Measurements from ENCODE around the gene TCEAL1.
"Not testable (repeated sequence)": the region's sequence is repeated elsewhere in the genome, so short reads cannot be mapped to it uniquely, and the experiment has no call there.

The TCEAL1 gene

DNA sequence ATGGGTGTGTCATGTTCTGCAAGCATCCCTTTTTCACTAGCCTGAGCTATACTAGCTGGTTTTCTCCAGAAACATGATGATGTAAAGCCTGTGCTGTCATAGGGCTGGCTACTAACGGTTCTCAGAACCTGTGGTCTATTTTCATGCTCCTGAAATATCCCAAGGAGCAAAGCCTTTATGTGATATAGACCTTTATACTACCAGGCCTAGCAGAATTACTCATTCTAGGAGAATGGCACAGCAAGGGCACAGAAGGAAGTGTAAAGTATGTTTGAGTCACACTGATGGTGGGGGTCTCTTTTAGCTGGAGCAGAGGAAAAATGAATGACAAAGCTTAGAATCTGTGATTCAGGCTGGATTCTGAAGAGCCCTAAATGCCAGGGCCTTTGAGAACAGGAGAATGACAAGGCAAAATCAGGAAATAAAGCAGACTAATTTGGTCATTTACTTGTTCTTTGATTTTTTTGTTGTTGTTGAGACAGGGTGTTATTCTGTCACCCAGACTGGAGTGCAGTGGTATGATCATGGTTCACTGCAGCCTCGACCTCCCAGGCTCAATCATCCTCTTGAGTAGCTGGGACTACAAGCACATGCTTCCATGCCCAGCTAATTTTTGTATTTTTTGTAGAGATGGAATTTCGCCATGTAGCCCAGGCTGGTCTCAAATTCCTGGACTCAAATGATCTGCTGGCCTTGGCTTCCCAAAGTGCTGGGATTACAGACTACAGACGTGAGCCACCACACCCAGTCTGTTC lies 11.8 kb downstream of the TCEAL1 start:
- Histone ChIP-seq H3K4me1 (ENCODE audit: control insufficient read depth, insufficient read depth, low read length) (no peaks in the 10 kb centered on the region), H3K27me3 (ENCODE audit: control insufficient read depth, insufficient read depth, low read length) (no peaks in the 10 kb centered on the region), H3K9ac (ENCODE audit: low read length) (no peak overlapping the region), H3K36me3 (ENCODE audit: control insufficient read depth, insufficient read depth, low read length) (no peaks in the 10 kb centered on the region), H3K4me3 (ENCODE audit: low read length) (no peak overlapping the region), H3K27ac (ENCODE audit: low read depth, low read length) (no peak overlapping the region)

DNA sequence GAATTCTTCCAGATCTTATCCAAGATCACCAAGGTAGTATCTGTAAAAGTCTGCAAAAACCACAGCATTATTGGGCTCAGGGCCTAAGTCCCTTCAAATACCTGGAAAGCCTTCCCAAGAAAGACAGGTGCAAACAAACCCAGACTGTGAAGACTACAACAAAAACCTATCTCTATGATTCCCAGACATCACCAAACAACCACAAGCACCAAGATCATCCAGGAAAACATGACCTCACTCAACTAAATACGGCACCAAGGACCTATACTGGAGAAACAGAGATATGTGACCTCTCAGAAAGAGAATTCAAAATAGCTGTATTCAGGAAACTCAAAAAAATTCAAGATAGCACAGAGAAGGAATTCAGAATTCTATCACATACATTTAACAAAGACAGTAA lies 15.3 kb downstream of the TCEAL1 start:
- no peak overlapping the region for H3K27ac ChIP-seq (ENCODE audit: low read depth, low read length)
- no peak overlapping the region for H3K4me3 ChIP-seq (ENCODE audit: low read length)
- H3K36me3 ChIP-seq (ENCODE audit: control insufficient read depth, insufficient read depth, low read length) = no peaks in the 10 kb centered on the region
- no peaks in the 10 kb centered on the region for H3K27me3 ChIP-seq (ENCODE audit: control insufficient read depth, insufficient read depth, low read length)
- no peaks in the 10 kb centered on the region for H3K4me1 ChIP-seq (ENCODE audit: control insufficient read depth, insufficient read depth, low read length)
- no peak overlapping the region for H3K9ac ChIP-seq (ENCODE audit: low read length)

DNA sequence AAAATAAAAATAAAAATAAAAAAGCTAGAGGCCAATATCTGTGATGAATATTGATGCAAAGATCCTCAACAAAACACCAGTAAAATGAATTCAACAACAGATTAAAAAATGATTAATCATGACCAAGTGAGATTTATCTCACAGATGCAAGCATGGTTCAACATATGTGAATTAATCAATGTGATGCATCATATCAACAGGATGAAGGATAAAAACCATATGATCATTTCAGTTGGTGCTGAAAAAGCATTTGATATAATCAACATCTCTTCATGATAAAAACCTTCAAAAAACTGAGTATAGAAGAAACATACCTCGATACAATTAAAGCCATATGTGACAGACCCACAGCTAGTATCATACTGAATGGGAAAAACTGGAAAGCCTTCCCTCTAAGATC lies 18.9 kb downstream of the TCEAL1 start:
- Histone ChIP-seq H3K4me3 (ENCODE audit: low read length) (no peak overlapping the region), H3K9ac (ENCODE audit: low read length) (no peak overlapping the region), H3K27me3 (ENCODE audit: control insufficient read depth, insufficient read depth, low read length) (no peaks in the 10 kb centered on the region), H3K36me3 (ENCODE audit: control insufficient read depth, insufficient read depth, low read length) (no peaks in the 10 kb centered on the region), H3K4me1 (ENCODE audit: control insufficient read depth, insufficient read depth, low read length) (no peaks in the 10 kb centered on the region), H3K27ac (ENCODE audit: low read depth, low read length) (no peak overlapping the region)

DNA sequence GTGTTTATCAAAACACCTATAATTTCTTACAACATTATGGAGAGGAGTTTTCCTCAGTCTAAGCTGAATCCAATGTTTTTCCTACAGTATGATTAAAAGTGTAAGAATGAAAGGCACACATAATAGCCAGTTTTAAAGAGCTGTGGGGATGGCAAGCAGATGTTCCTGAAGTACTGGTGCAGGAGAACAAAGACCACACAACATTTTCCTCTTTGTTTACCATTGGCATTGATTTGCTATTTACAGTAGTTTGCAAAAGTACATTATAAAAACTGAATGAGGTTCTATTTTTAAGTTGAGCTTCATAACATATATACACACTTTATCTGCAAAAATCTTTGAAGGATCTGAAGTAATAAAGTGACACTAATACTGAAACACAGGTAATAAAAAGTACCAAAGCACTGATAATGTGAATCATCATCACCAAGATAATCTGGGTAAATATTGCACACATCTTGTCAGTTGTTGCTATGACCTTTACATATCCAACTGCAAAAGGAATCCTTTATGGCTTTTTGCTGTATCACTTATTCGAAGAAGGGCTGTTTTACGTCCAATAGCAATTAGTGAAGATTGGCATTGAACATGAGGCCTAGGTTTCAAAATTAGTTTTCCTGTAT lies 22.5 kb downstream of the TCEAL1 start:
- H3K36me3 ChIP-seq (ENCODE audit: control insufficient read depth, insufficient read depth, low read length) = no peaks in the 10 kb centered on the region
- H3K4me1 ChIP-seq (ENCODE audit: control insufficient read depth, insufficient read depth, low read length) = no peaks in the 10 kb centered on the region
- H3K4me3 ChIP-seq (ENCODE audit: low read length) = no peak overlapping the region

DNA sequence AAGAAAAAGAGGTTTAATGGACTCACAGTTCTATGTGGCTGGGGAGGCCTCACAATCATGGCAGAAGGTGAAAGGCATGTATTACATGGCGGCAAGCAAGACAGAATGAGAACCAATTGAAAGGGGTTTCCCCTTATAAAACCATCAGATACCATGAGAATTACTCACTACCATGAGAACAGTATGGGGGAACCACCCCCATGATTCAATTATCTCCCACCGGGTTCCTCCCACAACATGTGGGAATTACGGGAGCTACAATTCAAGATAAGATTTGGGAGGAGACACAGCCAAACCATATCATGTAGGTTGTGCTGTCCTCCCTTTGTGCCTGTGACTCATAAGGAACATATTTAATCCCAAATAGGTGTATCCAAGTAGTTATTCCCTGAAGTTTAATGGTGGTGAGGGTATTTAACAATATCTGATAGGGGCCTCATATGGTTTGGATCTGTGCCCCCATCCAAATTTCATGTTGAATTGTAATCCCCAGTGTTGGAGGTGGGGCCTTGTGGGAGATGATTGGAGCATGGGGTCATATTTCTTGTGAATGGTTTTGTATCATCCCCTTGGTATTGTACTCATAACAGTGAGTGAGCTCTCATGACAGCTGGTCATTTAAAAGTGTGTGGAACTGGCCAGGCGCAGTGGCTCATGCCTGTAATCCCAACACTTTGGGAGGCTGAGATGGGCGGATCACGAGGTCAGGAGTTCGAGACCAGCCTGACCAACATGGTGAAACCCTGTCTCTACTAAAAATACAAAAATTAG lies 26.6 kb downstream of the TCEAL1 start:
- not testable (repeated sequence) for H3K9ac ChIP-seq (ENCODE audit: low read length); H3K27ac ChIP-seq (ENCODE audit: low read depth, low read length); H3K4me3 ChIP-seq (ENCODE audit: low read length); H3K4me1 ChIP-seq (ENCODE audit: control insufficient read depth, insufficient read depth, low read length); H3K36me3 ChIP-seq (ENCODE audit: control insufficient read depth, insufficient read depth, low read length); H3K27me3 ChIP-seq (ENCODE audit: control insufficient read depth, insufficient read depth, low read length)

More for the DNA sequence above, 22.5 kb downstream of the TCEAL1 start:
- no peak overlapping the region for H3K9ac ChIP-seq (ENCODE audit: low read length)
- H3K27me3 ChIP-seq (ENCODE audit: control insufficient read depth, insufficient read depth, low read length) = no peaks in the 10 kb centered on the region
- H3K27ac ChIP-seq (ENCODE audit: low read depth, low read length) = no peak overlapping the region

DNA sequence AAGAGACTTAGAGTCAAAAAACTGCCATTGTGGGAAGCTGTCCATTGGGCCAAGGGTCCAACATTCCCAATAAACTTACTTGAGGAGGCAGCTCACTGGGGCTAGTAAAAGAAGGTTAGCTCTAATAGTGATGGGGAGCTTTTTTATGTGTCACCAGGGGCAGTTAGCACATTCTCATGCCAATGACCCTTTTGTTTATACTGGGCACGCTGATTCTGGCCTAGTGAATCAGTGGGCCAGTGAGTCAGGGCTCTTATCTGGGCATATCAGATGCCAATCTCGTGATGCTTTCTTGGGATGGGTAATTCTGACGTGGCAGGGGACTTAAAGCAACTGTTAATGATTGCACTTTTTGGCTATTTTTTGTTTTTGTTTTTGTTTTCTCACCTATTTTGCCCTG lies 27.8 kb downstream of the TCEAL1 start:
- Histone ChIP-seq H3K27me3 (ENCODE audit: control insufficient read depth, insufficient read depth, low read length) (no peaks in the 10 kb centered on the region), H3K27ac (ENCODE audit: low read depth, low read length) (no peak overlapping the region), H3K36me3 (ENCODE audit: control insufficient read depth, insufficient read depth, low read length) (no peaks in the 10 kb centered on the region), H3K9ac (ENCODE audit: low read length) (no peak overlapping the region), H3K4me1 (ENCODE audit: control insufficient read depth, insufficient read depth, low read length) (no peaks in the 10 kb centered on the region), H3K4me3 (ENCODE audit: low read length) (no peak overlapping the region)

DNA sequence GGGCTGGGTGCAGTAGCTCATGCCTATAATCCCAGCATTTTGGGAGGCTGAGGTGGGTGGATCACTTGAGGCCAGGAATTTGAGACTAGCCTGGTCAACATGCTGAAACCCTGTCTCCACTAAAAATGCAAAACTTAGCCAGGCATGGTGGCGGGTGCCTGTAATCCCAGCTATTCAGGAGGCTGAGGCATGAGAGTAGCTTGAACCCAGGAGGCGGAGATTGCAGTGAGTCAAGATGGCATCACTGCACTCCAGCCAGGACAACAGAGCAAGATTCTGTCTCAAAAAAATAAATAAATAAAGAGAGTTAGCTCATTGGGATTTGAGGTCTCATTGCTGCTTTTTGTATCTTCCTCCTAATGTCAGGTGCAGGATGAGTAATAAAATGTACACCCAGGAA lies 28.3 kb downstream of the TCEAL1 start:
- not testable (repeated sequence) for H3K27me3 ChIP-seq (ENCODE audit: control insufficient read depth, insufficient read depth, low read length)

DNA sequence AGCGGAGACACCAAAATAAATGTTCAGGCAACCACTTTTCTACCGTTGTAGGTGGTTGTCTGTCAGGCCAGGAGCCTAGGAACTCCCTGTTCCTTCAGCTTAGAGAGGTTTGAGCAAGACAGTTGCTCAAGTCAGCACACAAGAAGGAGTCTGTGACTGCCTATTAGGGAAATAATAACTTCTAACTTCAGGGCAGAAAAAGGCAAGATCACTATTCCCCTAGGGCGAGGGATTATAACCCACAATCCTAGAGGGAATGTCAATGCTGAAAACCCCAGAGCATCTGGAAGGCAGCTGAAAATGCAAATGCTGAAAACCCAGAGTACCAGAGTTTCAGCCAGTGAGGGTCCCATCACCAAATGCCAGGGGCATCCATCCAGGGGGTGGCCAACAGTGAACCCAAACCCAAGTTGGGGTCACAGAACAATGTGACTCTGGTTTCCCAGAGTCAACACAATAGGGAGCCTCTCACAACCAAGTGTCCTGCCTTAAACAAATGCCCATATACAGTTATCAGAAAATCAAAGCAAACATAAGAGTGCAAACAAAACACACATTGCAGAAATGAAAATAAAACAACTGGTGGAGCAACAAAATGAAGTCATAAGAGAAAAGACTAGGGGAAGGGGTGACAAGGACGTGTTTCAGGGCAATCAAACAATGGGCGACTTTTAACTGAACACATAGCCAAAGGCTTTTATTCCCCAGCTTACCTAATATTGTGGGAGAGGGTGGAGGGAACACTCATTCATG lies 30.1 kb downstream of the TCEAL1 start:
- Histone ChIP-seq H3K9ac (ENCODE audit: low read length) (no peak overlapping the region), H3K4me3 (ENCODE audit: low read length) (no peak overlapping the region), H3K27me3 (ENCODE audit: control insufficient read depth, insufficient read depth, low read length) (no peaks in the 10 kb centered on the region), H3K36me3 (ENCODE audit: control insufficient read depth, insufficient read depth, low read length) (no peaks in the 10 kb centered on the region), H3K4me1 (ENCODE audit: control insufficient read depth, insufficient read depth, low read length) (no peaks in the 10 kb centered on the region), H3K27ac (ENCODE audit: low read depth, low read length) (no peak overlapping the region)

More for the DNA sequence above, 28.3 kb downstream of the TCEAL1 start:
- H3K4me3 ChIP-seq (ENCODE audit: low read length); H3K27ac ChIP-seq (ENCODE audit: low read depth, low read length); H3K9ac ChIP-seq (ENCODE audit: low read length); H3K4me1 ChIP-seq (ENCODE audit: control insufficient read depth, insufficient read depth, low read length); H3K36me3 ChIP-seq (ENCODE audit: control insufficient read depth, insufficient read depth, low read length): not testable (repeated sequence)

DNA sequence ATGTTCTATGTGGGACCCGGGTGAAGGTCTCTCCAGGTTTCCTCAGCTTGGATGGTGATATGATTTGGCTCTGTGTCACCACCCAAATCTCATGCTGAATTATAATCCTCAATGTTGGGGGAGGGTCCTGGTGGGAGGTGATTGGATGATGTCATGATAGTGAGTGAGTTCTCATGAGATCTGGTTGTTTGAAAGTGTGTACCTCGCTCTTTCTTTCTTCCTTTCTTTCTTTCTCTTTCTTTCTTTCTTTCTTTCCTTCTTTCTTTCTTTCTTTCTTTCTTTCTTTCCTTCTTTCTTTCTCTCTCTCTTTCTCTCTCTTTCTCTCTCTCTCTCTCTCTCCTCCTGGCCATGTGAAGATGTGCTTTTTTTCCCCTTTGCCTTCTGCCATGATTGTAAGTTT lies 30.7 kb downstream of the TCEAL1 start:
- not testable (repeated sequence) for H3K36me3 ChIP-seq (ENCODE audit: control insufficient read depth, insufficient read depth, low read length); H3K9ac ChIP-seq (ENCODE audit: low read length); H3K4me3 ChIP-seq (ENCODE audit: low read length); H3K27me3 ChIP-seq (ENCODE audit: control insufficient read depth, insufficient read depth, low read length); H3K27ac ChIP-seq (ENCODE audit: low read depth, low read length); H3K4me1 ChIP-seq (ENCODE audit: control insufficient read depth, insufficient read depth, low read length)

DNA sequence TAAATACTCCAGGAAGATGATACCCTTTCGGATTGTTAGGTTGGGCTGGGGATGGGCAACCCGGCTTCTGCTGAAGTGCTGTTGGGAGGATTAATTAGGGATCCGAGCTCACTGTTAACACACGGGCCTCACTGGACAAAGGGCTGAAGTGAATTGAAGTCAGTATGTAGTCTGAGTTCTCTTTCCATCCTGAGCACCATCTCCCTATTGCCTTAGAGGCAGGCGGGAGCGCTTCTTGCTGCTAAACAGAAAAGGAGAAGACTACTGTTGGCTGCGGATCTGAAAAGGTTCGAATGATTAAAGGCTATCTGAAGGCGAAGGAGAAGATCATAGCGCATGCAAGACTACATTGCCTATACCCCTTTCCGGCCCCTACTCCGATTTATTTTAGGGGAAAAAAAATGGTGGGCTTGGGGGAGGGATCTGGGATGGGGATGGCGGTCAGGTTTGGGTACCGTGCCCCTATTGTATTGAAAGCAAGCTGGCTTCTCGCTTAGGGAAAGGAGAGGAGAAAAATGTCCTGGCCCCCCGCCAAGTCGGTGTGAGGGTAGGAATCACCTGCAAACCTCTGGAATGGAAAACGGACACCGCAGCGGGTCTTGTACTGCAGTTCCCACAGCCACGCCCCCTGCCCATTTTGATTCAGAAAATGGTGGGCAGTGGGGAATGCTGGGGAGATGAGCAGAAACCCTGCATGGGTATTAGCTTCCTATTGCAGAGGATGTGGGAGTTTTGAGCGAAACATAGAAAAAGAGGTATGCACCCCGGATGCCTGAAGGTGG lies 35.4 kb downstream of the TCEAL1 start:
- Histone ChIP-seq H3K4me3 (ENCODE audit: low read length) (no peak overlapping the region), H3K4me1 (ENCODE audit: control insufficient read depth, insufficient read depth, low read length) (no peaks in the 10 kb centered on the region), H3K27ac (ENCODE audit: low read depth, low read length) (no peak overlapping the region), H3K36me3 (ENCODE audit: control insufficient read depth, insufficient read depth, low read length) (no peaks in the 10 kb centered on the region), H3K9ac (ENCODE audit: low read length) (no peak overlapping the region), H3K27me3 (ENCODE audit: control insufficient read depth, insufficient read depth, low read length) (no peaks in the 10 kb centered on the region)

DNA sequence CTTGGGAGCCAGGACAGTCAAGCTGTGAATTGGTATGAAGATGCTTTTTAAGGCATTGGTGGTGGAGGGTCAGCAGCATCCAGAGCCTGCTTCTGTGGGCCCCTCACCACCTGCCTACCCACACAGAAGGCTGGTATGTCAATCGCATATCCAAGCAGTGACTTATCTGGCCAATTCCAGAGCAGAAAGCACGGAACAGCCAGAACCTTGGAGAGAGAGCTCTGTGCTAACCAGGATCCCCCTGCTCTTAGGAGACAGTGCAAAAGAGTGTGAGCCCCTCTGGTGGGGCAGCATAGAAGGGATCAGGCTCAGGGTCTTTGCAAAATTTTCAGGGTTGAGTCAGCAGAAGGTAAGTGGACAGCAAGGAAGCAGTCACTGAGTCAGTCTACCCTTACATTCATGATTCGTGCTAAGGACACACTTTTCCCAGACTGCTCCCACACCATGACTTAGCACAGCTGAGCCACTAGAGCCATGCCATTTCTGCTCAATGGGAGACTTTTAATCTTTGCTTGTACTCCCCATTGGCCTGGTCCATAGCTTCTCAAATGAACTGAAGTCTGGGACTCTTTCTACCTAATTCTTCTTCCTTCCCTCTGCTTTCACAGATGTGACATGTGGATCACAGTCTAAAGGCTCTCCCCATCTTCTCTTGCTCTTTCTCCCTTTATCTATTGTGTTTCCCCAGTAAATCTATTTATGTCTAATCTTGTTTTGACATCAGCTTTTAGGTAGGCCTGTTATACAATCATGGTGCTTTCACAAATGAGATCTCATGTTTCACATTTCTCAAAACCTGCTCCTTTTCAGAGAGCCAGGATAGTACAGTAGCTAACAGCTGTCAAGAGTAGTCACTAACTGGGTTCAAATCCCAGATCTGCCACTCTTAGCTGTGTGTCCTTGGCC lies 37.7 kb downstream of the TCEAL1 start:
- no peaks in the 10 kb centered on the region for H3K36me3 ChIP-seq (ENCODE audit: control insufficient read depth, insufficient read depth, low read length)
- H3K27me3 ChIP-seq (ENCODE audit: control insufficient read depth, insufficient read depth, low read length) = no peaks in the 10 kb centered on the region
- H3K4me3 ChIP-seq (ENCODE audit: low read length) = no peak overlapping the region
- no peaks in the 10 kb centered on the region for H3K4me1 ChIP-seq (ENCODE audit: control insufficient read depth, insufficient read depth, low read length)
- H3K27ac ChIP-seq (ENCODE audit: low read depth, low read length) = no peak overlapping the region
- no peak overlapping the region for H3K9ac ChIP-seq (ENCODE audit: low read length)
